Activated naive CD4-positive, alpha-beta T cell treated with Interleukin-2 at 50 U/mL for 16 hours (primary cell): ENCODE measurements around the gene LEFTY2.
"Not testable (repeated sequence)": the region's sequence is repeated elsewhere in the genome, so short reads cannot be mapped to it uniquely, and the experiment has no call there.

Experiments
- DNase-seq: peaks from one replicate; pipeline ENCODE4 v3.0.0-alpha.2; 2020

Gene LEFTY2

GRCh38 chr1:225899044-225899925 lies 41.7 kb downstream of the LEFTY2 start:
- DNase-seq, result no peak

GRCh38 chr1:225897595-225898514 lies 43.2 kb downstream of the LEFTY2 start:
- no peak for DNase-seq

GRCh38 chr1:225896937-225897549 lies 44.0 kb downstream of the LEFTY2 start:
- DNase-seq, result peak; percentile 66

- no peak for DNase-seq
Observed at GRCh38 chr1:225896494-225896893, 44.5 kb downstream of the LEFTY2 start.

- DNase-seq, result no peak
Observed at GRCh38 chr1:225892307-225892706, 48.7 kb downstream of the LEFTY2 start.

GRCh38 chr1:225891229-225891972 lies 49.6 kb downstream of the LEFTY2 start:
- no peak for DNase-seq

- DNase-seq, result no peak
Observed at GRCh38 chr1:225890346-225891228, 50.4 kb downstream of the LEFTY2 start.

- no peak for DNase-seq
Observed at GRCh38 chr1:225889743-225890142, 51.3 kb downstream of the LEFTY2 start.

- no peak for DNase-seq
Observed at GRCh38 chr1:225888898-225889601, 52.0 kb downstream of the LEFTY2 start, which contains the start of gene LEFTY1. Gene LEFTY1 (minus strand): TSS chr1:225889146. CDS start chr1:225889066, 80 bp downstream.

- no peak for DNase-seq
Observed at GRCh38 chr1:225888289-225888897, 52.6 kb downstream of the LEFTY2 start.

- DNase-seq, result not testable (repeated sequence)
Observed at GRCh38 chr1:225887554-225888288, 53.3 kb downstream of the LEFTY2 start.

- no peak for DNase-seq
Observed at GRCh38 chr1:225887030-225887314, 54.0 kb downstream of the LEFTY2 start.
